Sigmoid colon (tissue), 4 donors: ENCODE data around the gene TOGARAM2.

Experiments used
- CTCF ChIP-seq, 4 experiments: fragments of 450-650 bp in 3 of 4; fragments of 200-600 bp in 1 of 4; IDR thresholded peaks; one replicate each; pipeline ENCODE4 v1.5.1; 2016 to 2019; ENCODE audit warnings: antibody characterized with exemption in 4 of 4, mild to moderate bottlenecking in 3 of 4, moderate library complexity in 2 of 4
- EP300 ChIP-seq, 4 donors: sonication (generic); formaldehyde crosslinking; IDR thresholded peaks; one replicate each; pipeline ENCODE4 v1.6.1; 2017; ENCODE audit warnings: antibody characterized with exemption in 4 of 4
- POLR2A ChIP-seq, 2 donors: fragments of 450-650 bp; IDR thresholded peaks; one replicate each; pipeline ENCODE4 v1.6.1; 2016; ENCODE audit warnings: antibody characterized with exemption in 2 of 2, mild to moderate bottlenecking in 2 of 2, moderate library complexity in 2 of 2
- POLR2AphosphoS5 ChIP-seq, 4 donors: sonication (generic); formaldehyde crosslinking; IDR thresholded peaks; one replicate each; pipeline ENCODE4 v1.6.1; 2017; ENCODE audit warnings: antibody characterized with exemption in 4 of 4

DNA sequence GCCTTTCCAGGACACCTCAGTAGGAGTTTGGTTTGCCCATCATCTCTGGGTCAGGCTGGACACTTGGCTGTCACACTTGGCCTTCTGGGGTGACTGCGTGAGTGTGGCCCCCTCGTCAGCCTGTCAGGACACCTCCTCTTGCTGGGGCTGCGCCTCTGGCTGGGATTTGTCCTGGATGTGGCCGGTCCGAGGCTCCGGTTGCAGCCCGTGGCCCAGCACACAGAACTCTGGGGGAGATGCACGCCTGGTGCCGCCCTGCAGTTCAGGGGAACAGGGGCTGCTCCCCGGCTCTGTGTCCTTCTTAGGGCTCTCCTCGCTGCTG, 83.6 kb downstream of the TOGARAM2 start:
- TF ChIP-seq POLR2A (IDR thresholded peaks at IDR 0.05) = no peak
- TF ChIP-seq CTCF (IDR thresholded peaks at IDR 0.05) = no peak
- TF ChIP-seq POLR2AphosphoS5 (IDR thresholded peaks at IDR 0.05) = no peak
- no peak for TF ChIP-seq EP300 (IDR thresholded peaks at IDR 0.05)
